T-helper 2 cell treated with Interferon-gamma antibody and Interleukin-4, amounts not matched to agents 100 ng/mL and 5 ng/mL, for 36 hours (primary cell): ENCODE results near the gene AMOTL1. TPM values are rescaled to one million over a fixed set of nuclear protein-coding genes. Genes with fewer than 3 reads are reported as not detected.

Experiments
- intact Hi-C: fragments of 100-400 bp; cut with micrococcal nuclease; formaldehyde crosslinking; loops from one replicate; pipeline ENCODE4 v1.15.1; 2023
- total RNA-seq: library from RNA; stranded (reverse); gene quantifications from 2 replicates; pipeline ENCODE4 v1.2.3, GENCODE V29; 2022

AMOTL1 gene
- total RNA-seq, 1 donor from 2014 or later, result 4.4 TPM

GRCh38 chr11:94740083-94741021, 27.8 kb upstream of the AMOTL1 start:
- intact Hi-C loops, result no loop called here

- intact Hi-C loops, result no loop called here
These were observed 27.0 kb upstream of the AMOTL1 start for GRCh38 chr11:94741022-94741679.

- intact Hi-C loops, result no loop called here
These were observed 25.5 kb upstream of the AMOTL1 start for GRCh38 chr11:94742665-94743064.

GRCh38 chr11:94746721-94747120, 21.4 kb upstream of the AMOTL1 start:
- intact Hi-C loops, result no loop called here

- intact Hi-C loops, result no loop called here
These were observed 21.0 kb upstream of the AMOTL1 start for GRCh38 chr11:94747146-94747545.

GRCh38 chr11:94747601-94748041, 20.5 kb upstream of the AMOTL1 start:
- intact Hi-C loops, result no loop called here

GRCh38 chr11:94749369-94749768, 18.8 kb upstream of the AMOTL1 start:
- intact Hi-C loops, result no loop called here

- intact Hi-C loops, result no loop called here
These were observed 17.6 kb upstream of the AMOTL1 start for GRCh38 chr11:94750319-94751217.

- intact Hi-C loops, result no loop called here
These were observed 16.9 kb upstream of the AMOTL1 start for GRCh38 chr11:94751218-94751609.

GRCh38 chr11:94751786-94752185, 16.4 kb upstream of the AMOTL1 start:
- intact Hi-C loops, result no loop called here

GRCh38 chr11:94753630-94754029, 14.5 kb upstream of the AMOTL1 start:
- intact Hi-C loops, result no loop called here

- intact Hi-C loops, result no loop called here
These were observed 13.8 kb upstream of the AMOTL1 start for GRCh38 chr11:94754335-94754734.

- intact Hi-C loops, result no loop called here
These were observed 13.3 kb upstream of the AMOTL1 start for GRCh38 chr11:94754819-94755218.

GRCh38 chr11:94755494-94755893, 12.7 kb upstream of the AMOTL1 start:
- intact Hi-C loops, result no loop called here

- intact Hi-C loops, result no loop called here
These were observed 11.0 kb upstream of the AMOTL1 start for GRCh38 chr11:94757037-94757735.

- intact Hi-C loops, result no loop called here
These were observed 9.5 kb upstream of the AMOTL1 start for GRCh38 chr11:94758666-94759065.

GRCh38 chr11:94759522-94759921, 8.6 kb upstream of the AMOTL1 start:
- intact Hi-C loops, result no loop called here

GRCh38 chr11:94760296-94760695, 7.9 kb upstream of the AMOTL1 start:
- intact Hi-C loops, result loop anchor here (10.0 kb wide), 2 partner anchors 245 to 305 kb away; partner anchors contain the start of genes C11orf97 and SRSF8

GRCh38 chr11:94762208-94762607, 5.9 kb upstream of the AMOTL1 start:
- intact Hi-C loops, result loop anchor here (10.0 kb wide), 2 partner anchors 247 to 303 kb away; partner anchors contain the start of genes C11orf97 and SRSF8

- intact Hi-C loops, result loop anchor here (10.0 kb wide), 2 partner anchors 248 to 302 kb away; partner anchors contain the start of genes C11orf97 and SRSF8
These were observed 5.2 kb upstream of the AMOTL1 start for GRCh38 chr11:94762995-94763394.
